ELR (cell line): ENCODE results near the gene RXFP1.

Source experiments
- DNase-seq: peaks from one replicate; pipeline ENCODE4 v3.0.0-alpha.2; 2015; ENCODE audit warnings: low read depth

The RXFP1 gene

DNA sequence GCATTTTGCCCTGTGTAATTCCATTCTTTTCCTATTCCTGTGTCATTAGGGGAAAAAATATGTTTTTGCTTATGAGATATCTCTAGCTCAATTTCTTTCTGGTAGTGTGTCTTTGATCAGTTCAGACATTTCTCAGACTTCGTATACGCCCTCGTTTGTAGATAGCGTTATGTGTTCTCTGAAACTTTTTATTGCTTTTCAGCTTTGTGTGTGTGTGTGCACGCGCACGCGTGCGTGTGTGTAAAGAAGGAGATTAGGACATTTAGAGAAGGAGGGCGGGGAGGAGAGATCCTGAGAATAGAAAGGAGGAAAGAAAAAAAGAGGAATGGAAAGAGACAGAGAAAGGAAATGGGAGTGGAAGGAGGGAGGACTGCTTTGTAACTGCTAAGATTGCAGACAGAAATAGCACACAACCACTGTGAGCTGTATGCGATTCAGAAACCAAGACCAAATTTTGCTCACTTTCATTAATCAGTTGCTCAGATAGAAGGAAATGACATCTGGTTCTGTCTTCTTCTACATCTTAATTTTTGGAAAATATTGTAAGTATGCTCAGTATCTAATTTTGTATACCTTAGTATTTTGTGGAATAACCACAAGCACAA lies at the start of gene RXFP1:
Gene RXFP1 (plus strand): TSS at position 399 of the 605 bp plus-strand sequence. CDS start 95 bp downstream, at position 494.
- DNase-seq: no peak

DNA sequence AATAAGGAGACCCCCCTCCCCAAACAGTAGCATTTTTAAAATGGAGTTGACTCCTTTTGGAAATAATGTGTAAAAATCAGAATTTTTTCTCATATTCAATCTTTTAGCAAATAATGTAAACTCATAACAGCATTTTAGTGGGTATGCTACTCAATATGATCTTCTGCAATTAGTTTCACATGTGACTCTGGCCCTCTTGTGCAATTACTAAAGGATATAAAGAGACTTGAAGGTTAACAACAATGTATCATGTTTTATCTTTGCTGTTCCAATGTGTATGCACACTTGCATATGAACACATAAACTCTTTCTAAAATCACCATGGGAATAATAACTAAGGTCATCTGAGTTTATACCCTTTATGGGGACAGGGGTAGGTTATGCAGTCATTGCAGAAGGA lies 39.9 kb upstream of the RXFP1 start:
- DNase-seq: no peak

DNA sequence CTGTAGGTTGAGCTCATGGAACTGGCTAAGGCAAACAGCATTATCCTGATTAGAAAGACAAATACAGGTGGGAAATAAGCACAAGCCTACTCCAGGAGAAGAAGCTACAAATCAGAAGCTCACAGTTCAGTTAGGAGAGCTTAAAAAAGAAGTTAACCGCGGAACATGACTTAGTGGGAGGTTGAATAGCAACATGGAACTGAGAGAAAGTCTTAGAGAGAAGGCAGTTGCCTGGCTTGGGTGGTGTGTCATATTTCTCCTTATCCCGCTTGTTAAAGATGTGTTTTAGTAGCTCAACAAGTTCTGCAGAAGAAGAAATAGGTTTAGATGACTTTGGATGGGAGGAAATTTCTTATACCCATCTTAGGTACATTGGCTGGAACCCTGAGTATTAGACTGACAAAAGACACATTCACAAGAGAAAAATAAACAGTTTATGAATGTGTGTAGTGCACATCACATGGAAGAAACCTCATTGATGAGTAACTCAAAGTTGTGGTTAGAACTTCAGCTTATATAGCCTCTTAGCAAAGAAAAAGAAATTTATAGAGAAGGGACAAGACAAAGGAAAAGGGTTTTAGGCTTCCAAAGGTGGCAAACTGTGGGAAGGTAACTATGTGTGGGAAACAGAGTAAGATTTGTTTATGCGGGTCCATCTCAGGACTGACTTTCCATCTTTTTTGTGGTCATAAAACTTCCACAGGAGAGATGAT lies 37.4 kb upstream of the RXFP1 start:
- peak; percentile 59 for DNase-seq

DNA sequence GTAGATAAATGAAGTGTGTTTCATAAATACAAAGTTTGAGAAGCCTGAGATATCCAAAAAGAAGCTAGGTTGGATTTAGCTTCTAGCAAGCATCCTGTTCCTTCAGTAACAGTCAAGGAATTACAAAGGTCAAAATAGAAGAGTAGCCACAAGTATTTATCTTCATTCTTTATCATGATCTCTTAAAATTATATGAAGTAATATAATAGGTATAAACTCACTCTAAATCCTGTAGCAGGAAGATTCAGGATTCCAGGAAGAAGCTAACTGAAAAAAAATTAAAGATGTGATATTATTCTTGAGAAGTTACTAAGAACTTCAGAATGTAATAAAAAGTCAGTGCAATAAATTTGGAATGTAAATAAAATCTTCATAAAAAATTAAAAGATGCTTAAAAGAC lies 31.1 kb upstream of the RXFP1 start:
- no peak for DNase-seq

DNA sequence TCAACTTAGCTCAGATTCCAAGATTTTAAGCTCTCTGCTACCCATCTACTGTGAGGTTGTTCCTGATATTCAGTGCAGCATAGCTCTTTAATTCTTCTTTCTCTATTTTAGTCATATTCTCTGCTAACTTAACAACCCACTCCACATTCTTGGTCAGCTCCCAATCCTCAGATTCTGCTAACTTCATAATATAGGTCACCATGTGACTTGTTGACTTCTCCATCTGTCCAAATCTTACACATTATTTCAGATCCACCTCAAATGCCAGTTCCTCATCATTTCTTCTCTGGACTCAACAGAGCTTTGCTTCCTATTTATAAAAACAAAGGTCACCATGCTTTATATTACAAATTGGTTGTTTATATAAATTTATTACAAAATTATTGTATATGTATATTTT lies 29.3 kb upstream of the RXFP1 start:
- DNase-seq: no peak

DNA sequence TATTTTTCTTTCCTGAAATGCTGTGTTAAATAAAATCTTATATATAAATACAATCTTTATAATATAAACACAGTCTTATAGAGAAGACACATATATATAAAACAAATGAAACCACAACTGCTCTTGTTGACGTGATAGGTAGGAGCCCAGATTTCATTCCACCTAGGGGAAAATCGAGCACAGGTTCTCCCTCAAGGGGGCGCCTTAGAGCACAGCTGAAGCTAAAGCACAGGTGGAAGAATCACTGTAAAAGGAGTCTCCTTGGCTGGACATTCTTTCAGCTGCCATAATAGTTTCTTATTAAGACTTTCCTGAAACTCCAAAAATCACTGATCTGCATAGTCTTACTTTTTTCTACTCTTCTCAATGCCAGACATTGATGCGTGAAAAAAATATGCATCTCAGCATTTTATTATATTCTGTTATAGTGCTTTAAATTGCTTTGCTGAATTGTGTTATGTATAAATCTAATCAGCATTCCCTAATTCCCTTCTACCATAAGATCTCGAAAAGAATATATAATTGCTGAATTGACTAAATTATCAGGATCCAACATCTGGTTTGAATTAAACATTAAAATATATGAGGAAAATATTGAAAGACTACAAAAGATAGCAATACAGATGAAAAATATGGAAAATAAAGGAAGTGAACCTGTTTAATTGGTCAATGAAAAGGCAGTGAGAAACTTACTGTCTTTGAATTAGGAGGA lies 25.5 kb upstream of the RXFP1 start:
- DNase-seq: peak; percentile 23

DNA sequence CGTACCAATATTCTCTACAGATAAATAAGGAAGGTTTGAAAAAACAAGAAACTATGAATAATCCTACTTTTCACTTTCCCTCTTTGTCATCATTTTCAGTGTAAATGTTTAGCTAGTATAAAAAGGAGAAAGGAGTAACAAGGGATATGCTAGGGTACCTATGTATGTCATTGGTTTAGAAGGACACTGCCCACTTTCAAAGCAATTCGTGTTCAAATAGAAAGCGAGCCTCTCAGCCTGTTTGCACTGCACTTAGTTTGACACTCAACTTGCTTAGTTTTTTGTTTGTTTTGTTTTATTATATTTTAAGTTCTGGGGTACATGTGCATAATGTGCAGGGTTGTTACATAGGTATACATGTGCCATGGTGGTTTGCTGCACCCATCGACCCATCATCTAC lies 21.6 kb upstream of the RXFP1 start:
- no peak for DNase-seq

DNA sequence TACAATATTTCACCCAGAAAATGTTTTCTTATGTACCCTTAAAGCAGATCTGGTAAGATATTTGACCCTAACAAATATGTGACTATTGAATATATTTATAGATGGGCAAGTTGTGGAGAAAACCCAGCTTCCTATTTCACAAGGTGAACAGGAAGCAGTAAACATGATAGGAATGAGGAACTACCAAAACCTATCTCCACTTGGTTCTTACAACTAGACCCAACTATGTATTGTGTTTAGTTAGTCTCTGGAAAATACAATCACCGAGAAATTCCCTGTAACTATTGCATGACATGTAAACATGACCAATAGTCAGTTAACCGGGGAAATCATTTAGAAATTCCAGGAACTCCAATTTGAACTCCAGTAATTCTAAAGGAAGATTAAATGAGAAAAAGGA lies 8.4 kb upstream of the RXFP1 start:
- DNase-seq: no peak

DNA sequence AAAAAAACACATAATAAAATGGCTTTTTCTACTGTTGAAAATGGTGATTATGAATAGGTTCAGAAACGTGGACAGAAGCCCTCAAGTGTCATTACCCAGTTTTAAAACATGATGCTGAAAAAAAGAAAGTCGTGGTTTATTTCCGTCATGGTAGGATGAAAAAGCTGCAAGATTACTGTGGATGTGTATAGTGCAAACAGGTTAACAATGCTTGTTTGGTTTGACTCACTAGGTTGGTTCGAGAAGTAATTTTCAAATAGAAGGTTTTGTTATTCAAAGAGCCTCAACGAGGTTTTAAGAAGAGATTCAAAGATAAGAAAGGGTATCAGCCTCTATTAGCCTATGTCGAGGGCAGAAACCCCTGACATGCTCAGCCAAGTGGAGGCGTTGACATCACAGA lies 2.5 kb upstream of the RXFP1 start:
- no peak for DNase-seq

DNA sequence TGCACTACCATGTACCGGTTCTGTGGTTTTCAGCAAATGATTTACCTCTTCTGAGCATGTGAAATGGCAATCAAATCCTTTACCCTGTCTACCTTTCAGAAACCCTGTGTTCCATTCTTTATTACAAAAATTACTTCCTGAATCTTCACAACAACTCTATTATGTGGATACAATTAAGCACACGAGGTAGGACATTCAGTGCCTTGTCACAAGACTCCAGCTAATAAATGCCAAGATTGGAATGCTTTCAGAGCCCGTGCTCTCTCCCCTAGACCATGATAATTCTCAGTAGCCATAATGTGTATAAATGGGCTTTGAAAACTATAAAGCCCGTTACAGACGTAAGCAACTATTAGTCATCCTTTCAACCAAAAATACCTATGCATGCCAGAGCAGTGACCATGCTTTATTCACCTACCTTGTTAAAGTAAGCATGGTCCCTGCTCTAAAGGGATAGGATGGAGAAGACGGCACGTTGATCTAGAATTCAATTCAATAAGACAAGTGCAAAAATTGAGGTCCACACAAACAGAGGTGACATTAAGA lies 2.4 kb downstream of the RXFP1 start:
- no peak for DNase-seq

DNA sequence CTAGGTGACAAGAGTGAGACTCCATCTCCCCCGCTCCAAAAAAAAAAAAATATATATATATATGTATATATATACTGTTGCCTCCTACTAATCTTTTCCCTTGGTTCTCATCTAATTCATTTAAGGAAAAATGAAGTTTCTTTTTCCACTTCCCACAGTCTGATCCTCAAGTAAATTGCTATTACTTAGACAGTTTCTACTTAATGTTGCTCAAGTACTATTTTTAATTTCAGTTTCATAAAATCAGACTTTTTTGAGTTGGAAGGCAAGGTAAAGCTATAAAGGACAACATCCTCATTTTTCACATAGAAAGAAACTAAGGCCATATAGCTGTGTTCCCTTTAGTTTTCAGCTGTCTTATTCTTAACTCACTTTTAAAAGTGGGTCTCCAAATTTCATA lies 5.8 kb downstream of the RXFP1 start:
- no peak for DNase-seq

DNA sequence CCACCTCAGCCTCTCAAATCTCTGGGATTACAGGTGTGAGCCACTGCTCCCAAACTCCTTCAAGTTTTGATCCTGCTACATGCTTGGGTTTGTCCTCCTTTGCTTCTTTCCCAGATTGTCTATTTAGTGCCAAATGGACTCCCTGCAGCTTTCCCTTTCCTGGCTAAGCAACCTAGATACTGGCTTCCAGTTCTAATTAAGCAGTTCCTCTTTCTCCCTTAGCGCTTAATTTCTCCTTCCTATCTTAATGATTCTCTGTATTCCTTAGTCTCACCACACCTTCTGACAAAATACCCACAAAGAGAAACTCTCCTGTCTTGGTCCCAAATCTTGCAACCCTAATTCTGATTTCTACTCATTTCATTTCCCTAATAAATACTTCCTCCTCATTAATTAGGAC lies 7.8 kb downstream of the RXFP1 start:
- DNase-seq: no peak

DNA sequence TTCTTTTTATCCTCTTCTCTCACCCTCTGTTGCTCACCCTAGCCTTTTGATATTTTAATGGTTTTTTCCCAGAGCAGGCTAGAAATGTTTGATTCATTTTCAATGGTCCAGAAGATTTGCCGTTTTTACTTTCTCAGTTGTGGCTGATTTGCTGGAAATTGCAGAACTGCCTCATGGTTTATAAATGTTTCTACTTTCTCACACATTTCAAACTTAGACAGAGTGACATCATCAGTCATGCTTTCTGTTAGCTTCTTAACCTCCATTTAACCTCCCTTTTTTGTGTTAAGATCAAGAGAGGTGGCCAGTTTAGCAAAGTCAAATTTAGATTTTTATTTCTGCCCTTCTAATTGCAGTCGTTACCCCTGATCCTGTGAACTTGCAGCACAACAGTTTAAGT lies 8.7 kb downstream of the RXFP1 start:
- no peak for DNase-seq

DNA sequence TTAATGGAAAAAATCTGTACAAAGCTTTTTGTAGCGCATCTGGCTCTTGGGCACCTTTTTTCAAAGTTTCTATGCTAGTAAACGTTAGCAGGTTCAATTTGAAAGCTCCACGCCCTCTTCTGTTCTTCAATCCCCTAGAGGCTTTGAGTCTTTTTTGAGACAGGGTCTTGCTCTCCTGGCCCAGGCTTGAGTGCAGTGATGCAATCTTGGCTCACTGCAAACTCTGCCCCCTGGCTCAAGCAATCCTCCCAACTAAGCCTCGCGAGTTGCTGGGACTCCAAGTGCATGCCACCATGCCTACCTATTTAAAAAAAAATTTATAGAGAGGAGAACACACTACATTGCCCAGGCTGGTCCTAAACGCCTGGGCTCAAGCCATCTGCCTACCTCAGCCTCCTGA lies 9.2 kb downstream of the RXFP1 start:
- no peak for DNase-seq

DNA sequence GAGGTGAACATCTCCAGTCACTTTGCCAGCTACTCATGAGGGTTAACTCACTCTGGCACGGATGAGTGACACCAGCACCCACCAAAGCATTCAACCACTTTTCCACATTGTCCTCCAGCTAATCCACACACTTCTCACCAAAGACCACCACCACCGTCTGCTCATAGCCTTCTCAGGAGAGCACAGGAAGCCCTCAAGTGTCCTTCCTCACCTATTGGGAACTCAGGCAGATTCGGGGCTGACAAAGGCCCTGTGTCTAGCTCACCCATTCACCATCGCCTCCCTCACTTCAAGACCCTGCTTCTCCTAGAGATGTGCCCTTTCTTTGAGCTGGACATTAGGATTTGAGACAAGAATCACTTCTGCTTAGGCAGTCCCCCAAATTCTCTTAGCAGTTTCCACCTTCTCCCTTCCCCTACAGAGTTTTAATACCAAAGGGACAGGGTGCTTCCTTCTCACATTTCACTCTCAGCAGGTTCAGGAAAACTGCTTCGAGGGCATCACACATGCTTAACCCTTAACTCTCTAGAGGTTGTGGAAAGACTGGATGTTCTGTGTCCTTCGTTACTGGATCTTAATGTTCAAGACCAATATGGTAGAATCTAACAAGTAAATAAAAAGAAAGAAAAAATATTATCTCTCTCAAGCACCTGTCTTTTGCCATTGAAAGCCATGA lies 11.0 kb downstream of the RXFP1 start:
- no peak for DNase-seq

DNA sequence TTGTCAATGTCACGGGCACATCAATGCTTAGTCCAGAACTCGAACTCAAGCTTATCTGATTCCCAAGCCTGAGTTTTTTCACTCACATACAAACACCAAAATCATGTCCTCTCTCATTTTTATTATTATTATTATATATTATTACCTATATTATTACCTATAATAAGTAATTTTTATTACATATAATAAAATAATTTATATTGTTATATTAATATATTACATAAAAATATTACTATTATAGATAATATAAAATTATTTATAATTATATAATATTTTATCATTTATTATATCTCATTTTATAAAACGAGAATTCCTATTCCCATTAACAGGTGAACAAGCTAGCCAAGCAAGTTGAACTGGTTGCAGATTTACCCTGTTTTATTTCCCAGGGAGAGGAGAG lies 13.0 kb downstream of the RXFP1 start:
- DNase-seq: no peak

DNA sequence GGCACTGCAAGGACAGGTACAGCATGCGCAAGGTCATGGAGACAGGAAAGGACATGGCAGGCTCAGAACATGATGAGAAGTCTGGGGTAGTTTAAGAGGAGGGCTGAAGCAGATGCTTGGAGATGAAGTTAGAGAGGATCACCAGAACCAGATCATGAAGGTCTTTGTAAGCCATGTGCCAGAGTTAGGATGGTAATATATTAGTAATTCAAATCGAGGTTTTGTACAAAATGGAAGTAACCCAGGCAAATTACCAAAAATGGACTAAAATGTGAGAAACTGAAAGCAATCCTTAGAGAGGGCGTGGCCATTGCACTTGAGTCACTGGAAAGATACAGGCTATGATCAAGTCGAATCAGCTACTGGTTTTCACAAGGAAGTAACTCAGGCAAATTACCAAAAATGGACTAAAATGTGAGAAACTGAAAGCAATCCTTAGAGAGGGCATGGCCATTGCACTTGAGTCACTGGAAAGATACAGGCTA lies 13.5 kb downstream of the RXFP1 start:
- DNase-seq: peak; percentile 68

DNA sequence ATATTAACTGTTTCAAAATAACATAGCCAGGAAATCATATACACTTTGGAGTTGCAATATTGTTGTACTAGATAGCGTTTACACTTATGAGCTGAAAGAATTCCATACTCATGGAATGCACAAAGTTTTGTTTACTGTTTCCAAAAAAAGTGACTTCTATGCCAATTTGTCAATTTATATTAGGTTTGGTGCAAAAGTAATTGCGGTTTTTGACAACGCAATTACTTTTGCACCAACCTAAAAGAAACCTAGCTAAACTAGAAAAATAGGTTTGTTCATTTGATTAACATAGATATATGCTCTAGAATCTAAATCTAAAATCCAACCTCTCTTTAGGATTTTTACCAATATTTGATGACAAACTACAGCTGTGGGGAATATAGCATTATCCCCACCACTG lies 15.2 kb downstream of the RXFP1 start:
- DNase-seq: no peak

DNA sequence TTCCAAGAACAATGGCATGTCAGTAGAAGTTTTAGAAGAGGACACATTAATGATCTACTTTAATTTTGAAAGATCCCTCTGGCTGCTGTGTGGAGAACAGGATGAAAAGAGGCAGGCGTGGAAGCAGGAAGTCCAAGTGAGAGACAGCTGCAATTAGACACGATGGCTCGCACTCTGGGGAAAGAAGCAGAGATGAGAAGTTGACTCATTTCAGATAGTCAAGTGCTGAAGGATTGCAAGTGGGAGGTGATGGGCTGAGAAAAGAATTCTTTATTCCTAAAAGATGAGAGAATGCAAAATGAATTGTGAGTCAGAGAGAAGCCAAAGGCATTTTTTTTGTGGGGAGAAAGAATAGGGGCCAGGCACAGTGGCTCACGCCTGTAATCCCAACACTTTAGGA lies 16.5 kb downstream of the RXFP1 start:
- DNase-seq: peak; percentile 21

DNA sequence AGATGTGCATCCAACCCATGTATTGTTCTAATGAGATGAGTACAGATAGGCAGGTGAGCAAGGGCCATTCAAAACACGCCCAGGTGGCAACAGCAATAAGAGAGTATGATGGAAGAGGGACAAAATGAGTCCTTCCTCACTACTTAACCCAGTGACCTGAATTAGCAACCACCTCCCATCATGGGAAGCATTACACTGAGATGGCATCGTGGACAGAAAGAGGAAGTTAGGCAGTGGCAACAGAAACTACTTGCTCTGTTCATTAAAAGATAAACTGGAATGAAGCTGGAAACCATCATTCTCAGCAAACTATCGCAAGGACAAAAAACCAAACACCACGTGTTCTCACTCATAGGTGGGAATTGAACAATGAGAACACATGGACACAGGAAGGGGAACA lies 17.2 kb downstream of the RXFP1 start:
- DNase-seq: no peak

DNA sequence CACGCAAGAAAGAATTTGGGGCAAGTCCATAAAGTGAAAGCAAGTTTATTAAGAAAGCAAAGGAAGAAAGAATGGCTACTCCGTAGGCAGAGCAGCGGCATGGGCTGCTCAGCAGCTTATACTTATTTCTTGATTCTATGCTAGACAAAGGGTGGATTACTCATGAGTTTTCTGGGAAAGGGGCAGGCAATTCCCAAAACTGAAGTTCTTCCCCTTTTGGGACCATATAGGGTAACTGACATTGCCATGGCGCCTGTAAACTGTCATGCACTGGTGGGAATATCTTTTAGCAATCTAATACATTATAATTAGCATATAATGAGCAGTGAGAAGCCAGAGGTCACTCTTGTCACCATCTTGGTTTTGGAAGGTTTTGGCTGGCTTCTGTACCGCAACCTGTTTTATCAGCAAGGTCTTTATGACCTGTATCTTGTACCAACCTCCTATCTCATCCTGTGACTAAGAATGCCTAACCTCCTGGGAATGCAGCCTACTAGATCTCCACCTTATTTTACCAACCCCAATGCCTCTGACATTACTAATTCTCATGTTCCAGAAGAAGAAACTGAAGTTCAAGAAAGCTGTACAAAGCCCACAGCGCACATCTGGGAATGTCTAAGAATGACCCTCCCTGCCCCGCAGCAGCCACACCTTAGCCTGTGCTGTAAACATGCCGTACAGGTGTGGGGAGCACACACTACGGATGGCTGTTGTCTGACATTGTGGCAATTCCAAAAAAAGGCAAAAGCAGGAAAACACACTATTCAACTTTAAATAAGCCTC lies 18.6 kb downstream of the RXFP1 start:
- DNase-seq: no peak

DNA sequence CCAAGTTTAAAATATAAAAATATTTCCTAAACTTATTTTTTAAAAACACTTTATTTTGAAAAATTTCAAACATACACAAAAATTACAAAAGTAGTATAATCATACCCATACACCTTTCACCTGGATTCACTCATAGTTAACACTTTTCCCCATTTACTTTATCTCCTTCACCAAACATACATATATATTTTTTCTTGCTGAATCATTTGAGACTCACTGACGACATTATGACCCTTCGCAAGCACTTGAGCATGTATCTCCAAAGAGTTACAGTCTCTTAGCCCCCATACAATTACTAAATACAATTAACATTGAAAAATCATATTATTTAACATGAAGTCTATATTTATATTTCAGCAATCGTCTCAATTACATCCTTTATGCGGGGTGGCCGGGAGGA lies 19.8 kb downstream of the RXFP1 start:
- no peak for DNase-seq
